HG03457 (cell line): ENCODE measurements around the gene PTPRM.

ENCODE experiments used
- ATAC-seq: cut with Tn5 transposase; IDR thresholded peaks from one replicate; pipeline ENCODE4 v1.9.1; 2021; ENCODE audit warnings: moderate number of reproducible peaks; ENCODE audit not compliant: unreplicated experiment

Gene PTPRM

DNA sequence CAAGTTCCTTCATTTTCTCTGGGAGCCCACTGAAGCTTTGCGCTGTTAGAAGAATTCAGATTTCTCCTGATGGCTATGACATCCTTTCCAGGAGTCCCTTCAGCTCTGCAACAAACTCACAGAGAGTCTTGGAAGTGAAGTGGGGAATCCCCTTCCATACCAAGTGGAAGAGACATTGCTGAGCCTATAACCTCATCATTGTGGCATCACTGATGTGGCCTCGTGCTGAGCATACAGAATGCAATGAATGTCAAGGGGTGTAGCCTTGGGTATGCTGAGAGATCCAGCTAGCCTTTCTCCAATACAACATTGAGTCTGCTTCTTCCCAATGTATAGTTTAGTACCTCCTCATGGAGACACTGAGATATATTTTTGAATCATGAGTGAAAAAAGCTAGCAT lies 731.1 kb downstream of the PTPRM start:
- no peak for ATAC-seq

DNA sequence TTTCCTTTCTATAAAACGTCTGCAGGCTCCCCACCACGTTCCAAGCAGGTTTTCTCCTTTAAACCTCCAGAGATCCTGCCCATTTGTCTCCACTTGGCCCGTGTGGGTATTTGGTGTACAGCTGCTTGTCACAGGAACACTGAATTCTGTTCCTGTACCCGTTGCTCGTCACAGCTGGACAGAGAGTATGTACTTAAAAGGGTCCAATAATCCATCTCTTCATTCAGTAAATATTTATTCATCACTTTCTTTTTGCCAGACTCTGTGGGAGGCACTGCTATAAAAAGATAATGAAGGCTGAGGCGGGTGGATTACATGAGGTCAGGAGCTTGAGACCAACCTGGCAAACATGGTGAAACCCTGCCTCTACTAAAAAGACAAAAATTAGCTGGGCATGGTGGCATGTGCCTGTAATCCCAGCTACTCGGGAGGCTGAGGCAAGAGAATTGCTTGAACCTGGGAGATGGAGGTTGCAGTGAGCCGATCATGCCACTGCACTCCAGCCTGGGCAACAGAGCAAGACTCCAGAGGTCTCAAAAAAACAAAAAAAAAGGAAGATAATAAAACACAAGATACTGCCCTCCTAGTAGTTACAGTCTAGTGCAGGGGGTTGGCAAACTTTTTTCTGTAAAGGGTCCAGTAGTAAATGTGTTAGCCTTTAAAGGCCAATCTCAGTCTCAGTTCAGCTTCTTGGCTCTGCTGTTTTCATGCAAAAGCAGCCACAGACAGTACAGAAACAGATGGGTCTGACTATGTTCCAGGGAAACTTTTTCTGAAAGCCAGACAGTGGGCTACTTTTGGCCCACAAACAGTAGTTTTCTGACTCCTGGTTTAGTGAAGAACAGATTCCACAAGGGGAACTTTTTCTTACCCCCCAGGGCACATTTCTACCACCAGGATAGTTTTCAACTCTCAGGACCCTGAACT lies 732.2 kb downstream of the PTPRM start:
- ATAC-seq, result no peak

DNA sequence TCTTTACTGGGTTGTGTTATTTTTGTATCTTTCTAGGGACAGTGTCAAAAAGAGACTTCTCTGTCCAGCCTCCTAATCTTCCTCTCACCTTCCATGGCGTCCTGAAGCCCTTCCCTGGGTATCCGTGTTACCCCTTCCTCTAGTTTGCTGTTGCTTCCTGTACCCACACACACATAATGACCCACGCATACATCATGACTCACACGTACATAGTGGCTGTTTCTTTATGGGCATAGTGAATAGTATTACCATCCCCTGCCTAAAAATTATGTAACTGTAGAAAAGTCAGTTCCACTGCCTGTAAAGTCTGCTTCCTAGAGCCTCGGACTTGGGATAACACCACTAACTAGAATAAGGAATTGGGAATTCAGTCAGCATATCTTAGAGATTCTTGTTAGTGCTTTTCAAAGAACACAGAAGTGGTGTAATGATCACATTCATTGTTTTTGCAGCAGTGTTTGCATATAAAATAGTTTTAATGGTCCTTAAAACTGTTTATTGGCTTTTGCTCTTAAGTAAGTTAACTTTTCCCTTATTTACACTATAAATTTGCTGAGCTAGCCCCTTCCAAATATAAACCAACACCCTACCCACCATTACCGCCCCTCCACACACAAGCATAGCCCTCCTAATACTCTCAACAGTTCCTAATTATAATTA lies 733.8 kb downstream of the PTPRM start:
- ATAC-seq, result no peak

DNA sequence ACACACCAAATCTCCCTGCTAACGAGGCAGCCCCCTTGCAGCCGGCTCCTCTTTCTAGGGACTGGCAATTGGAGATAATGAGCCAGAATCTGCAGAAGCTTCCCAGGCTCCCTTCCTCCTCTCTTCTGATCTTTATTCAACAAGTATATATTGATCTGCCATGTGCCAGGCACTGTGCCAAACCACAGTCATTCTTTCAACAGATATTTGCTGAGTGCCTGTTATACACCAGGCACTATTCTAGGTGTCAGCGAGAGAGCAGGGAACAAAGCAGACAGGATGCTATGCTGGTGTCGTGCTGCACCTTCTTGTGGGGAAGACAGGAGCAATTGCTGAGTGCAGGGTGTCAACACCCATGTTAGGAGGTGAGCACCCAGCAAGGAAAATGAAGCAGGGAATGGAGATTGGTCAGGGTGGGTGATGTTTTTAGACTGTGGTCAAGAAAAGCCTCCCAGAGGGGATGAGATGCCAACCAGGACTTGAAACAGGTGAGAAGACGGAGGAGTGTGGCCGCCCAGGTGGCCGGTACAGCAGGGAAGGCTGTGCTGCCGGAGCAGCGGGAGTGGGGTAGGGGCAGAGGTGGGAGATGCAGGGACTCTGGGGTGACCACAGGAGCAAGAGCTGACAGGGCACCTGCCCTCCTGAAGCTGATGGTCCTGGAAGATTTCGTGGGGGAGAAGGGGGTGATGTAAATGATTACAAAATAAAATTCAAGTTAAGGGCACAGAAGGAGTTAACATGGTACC lies 734.5 kb downstream of the PTPRM start:
- no peak for ATAC-seq

DNA sequence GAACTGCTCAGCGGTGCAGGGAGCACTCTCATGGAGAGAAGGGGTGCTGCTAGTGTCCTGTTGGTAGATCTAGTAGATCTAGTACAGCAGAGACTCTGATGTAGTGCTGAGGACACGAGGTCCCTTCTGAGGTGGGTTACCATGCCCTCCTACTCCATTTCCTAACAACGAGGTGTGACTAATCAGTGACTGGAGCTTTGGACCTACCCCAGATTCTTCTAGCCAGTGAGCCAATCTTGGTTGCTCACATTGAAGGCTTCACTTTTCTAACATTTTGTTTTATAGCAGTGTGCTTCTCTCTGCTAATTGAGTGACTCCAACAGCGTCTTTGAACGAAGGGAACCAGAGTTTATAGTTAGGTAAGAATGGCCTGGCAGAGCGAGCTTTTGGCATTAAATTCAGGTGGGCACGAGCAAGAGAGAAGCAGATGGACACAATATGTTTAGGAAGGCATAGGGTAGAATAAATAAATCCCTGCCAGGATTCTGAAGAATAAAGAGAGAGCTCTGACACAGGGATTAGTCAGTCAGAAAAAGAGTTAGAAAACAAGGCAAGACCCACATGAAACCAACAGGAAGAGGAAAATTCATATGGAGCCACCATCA lies 736.1 kb downstream of the PTPRM start:
- no peak for ATAC-seq

DNA sequence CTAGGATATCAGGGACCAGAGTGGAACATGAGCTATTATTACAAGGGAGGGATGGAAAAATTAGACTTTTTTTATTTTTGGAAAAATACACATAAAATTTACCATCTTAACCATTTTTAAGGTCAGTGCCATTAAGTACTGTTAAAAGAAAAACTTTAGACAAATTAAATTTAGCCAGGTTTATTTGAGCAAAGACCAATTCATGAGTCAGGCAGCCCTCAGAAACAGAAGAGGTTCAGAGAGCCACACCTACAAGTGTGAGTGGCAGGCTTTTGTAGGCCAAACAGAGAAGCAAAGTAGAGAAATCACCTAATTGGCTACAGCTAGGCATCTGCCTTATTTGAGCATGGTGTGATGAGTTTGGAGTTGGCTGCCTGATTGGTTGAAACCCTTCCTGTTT lies 740.8 kb downstream of the PTPRM start:
- no peak for ATAC-seq

DNA sequence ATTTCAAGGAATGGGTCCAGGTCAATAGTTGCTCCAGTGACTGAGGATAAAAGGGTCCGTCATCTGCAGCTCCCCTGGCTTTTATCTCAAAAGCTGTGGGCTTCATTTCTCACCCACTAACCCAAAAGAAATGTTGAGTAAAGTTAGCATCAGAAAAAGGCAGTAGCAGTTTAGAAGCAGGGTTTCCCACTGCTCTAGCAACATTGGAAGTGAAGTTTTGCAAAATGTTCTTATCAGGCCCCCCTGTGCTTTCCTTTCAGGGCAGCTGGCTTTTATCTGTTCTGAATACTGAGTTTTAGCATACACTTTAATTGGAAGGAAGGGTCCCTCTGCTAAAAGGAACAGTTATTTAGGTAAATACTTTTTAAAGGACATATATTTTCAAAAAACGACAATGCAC lies 745.9 kb downstream of the PTPRM start:
- no peak for ATAC-seq

DNA sequence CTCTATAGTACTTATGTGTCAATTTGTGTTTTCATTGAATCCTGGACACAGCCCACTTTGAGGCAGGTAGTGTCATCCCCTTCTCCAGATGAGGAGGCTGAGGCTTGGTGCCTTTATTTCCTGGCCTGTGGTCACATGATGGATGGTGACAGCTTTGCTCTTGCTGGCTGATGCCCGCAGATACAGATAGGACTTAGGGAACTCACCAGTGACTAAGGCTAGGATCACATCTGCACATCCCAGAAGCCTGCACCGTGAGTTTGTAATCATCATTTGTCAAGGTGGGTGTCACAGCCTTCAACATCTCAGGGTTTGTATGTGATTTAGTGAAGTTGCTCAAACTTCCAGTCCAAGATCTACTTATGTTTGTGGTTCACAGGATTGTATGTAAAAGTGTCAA lies 747.0 kb downstream of the PTPRM start:
- no peak for ATAC-seq

DNA sequence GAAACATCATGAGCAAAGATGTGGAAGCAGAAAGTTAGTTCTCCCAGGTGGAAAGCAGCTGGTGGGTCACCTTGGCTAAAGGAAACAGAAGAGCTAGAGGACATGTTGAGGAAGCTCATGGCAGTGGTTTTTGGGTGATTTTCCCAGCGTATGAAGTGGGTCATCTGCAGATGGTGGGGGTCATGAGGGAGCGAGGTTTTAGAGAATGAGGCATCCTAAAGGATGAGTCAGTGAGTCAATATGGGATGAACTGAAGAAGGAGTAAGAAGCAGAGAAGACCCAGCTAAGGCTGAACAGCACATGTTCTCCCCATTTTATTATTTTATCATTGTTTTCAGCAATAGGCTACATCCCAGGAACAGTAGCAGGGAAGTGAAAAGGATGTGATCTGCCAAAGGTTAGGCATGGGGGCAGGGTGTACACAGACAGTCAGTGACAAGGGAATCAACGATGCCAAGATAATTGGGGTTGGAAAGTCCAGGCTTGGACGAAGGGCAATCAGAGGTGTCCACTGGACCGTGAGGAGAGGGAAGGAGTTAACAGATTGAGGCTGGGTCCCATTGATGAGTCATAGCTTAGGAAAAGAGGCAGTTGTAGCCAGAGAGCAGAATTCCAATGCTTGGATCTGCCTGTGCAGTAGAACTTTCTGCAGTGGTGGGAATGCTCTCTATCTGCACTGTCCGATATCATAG lies 752.8 kb downstream of the PTPRM start:
- no peak for ATAC-seq

DNA sequence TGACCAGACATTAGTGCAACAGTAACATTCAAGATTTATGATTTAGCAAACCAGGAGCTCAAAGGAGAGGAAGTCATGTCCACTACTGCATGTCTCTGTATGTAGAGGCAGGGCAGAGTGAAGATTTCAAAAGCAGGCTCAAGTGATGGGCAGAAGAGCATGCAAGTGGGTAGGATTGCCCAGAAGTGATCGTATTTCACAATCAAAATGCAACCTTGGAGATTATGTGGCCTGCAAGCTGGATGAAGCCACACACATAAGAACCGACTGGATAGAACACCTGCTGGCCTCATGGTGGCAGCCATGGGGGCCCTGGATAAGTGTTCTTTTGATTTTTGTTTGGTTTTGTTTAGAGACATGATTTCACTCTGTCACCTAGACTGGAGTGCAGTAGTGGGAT lies 755.4 kb downstream of the PTPRM start:
- no peak for ATAC-seq

DNA sequence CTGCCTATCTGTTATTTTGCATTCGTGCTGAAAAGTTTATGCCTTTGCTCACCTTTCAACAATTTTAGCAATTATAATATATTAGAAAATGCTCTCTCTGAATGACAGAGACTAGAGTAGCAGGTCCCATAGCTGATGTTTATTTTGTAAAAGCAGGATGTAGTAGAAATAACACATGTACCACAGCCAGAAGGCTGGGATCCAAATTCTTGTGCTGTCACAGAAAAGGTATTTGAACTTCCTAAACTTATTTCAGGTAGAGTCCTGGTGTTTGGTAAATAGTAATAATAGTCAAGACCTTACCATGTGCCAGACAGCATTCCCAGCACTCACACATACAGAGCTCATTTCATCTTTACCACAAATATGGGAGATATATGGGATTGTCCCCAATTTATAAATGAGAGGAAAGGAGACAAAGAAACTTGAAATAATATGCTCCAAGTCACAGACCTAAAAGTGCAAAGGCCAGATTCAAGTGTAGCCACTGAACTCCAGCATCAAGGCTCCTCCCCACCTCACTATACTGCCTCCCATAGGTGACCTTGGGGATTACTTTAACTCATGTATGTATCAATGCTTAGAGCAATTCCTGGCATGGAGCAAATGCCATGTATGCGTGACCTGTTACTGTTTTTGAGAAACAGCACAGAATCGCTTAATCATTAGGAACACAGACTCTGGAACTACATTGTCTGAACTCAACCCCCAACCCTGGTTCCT lies 757.4 kb downstream of the PTPRM start:
- no peak for ATAC-seq

DNA sequence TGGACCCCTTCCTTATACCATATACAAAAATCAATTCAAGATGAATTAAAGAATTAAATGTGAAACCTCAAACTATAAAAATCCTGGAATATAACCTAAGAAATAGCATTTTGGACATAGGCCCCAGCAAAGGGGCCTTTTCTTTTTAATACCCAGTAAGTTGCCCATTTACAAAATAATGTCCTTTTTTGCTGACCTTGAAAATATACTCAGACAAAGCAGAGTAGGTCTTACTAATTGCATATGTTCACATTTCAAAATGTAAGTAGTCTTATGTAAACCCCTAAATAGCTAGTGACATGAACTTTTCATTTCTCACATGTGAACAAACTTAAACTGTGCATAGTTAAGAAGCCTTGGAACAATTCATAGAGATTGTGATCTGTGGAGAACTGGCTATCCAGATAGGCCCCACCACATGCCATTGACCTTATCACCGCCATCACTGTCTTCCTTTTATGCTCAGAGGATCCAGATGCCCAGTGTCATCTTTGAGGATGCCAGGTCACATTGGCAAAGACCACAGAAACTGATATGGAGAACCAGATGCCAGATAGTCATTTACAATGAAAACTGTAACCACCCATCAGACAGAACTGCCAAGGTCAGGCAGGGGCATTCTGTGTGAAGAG lies 759.8 kb downstream of the PTPRM start:
- no peak for ATAC-seq

DNA sequence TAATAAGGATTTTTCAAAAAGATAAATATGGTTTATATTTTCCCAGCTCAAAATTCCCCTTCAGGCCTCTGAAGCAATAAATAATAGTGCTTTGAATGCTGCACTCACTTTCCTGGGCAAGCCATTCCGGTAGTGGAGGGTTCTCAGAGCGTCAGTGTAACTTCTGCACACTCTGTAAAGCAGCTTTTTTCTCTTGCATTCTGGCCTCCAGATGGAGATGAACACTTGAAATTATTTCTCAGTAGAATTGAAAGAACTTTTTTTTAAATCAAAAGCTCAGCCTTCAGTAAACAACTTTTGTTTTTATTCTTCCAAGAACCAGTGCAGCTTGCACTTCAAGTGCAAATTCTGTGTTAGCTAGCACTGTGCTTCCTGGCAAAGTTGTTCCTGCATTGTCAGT lies 761.0 kb downstream of the PTPRM start:
- ATAC-seq, result no peak

DNA sequence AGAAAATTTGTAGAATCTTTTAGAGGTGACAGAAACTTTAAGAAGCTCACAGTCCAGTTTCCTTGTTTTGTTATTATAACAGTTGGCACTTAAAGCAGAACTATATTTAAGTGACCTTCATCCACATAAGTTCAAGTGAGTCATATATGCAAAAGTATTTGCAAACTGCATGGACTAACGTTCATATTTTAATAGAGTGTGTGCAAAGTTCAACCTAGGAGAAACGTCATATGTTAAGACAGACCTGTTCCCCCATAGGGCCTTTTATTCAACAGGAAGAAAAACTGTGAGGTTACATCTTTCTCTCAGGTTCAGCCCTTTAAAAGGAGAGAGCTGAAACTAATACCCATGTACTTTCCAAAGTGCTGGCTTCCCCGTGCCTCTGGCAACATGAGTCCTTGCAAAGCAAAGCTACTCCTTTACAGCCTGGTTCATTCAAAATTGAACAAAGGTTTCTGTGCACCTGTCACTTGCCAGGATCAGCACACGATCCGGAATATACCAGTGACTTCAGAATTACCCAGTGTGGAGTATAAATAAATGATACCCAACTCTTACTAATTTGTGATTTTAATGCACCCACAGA lies 762.2 kb downstream of the PTPRM start:
- ATAC-seq, result no peak

DNA sequence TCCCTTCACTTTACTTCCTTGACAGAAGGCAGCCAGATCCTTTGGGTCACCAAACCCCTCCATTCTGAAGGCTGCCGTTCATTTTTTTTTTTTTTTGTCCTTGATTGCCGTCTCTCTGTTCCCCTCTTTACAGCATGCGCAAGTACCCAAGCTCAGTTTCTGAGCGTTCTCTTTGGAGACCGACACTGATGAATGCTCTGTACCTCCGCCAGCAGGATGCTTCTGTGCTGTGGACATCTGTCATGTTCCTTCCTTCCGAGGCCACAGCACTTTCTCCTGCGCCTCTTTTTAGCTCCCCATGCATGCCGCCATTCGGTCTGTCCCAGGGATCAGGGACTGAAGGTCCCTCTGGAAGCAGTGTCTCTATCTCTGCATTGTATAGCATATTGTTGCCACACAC lies 763.5 kb downstream of the PTPRM start:
- no peak for ATAC-seq

DNA sequence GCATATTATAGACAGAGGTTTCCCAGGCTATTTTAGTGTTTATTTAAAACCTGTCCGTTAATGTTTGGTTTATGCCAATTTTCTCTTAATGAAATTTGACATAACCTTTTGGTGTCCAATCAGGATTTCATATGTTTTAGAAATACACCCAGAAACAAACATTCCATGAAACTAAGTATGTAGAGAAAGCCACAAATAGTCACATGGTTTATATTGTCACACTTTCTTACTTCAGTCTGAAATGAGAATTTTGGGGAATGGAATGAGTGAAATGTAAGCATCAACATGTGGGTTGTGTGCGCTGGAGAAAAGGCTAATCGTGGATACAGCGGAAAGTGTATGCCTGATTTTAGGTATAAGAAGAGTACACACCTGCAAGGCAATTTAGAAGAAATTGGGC lies 765.2 kb downstream of the PTPRM start:
- no peak for ATAC-seq

DNA sequence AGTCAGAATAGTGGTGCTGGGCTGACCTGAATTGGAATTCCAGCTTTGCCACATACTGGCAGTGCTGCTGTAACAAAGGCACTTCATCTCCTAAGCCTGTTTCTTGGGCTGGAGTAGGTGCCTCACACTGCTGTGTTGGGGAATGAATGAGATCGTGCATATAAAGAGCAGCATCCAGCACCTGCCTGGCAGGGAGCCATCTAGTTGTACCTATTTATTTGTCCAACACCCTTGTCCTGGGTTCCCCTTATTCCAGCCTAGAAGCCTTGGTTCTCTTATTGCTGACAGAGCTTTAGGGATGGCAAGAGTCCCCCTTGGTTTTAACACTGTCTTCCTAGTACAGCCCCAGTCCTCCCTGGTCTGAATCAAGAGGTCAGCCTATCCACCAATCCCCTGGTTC lies 766.8 kb downstream of the PTPRM start:
- ATAC-seq, result no peak

DNA sequence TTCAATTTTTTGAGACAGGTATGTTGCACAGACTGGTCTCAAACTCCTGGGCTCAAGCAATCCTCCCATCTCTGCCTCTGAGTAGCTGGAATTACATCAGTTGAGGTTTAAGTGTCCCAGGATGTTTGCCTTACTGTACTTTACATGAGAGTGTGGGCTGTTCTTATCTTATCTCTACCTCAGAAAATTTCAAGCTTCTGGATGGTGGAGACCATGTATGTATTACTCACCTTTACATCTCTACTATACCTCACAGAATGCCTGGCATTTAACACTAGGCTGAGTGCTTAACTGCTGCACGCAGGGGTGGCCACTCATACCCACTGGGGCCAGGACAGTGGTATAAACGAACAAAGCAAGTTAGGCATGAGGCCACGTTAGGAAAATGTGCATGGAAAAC lies 770.1 kb downstream of the PTPRM start:
- no peak for ATAC-seq

DNA sequence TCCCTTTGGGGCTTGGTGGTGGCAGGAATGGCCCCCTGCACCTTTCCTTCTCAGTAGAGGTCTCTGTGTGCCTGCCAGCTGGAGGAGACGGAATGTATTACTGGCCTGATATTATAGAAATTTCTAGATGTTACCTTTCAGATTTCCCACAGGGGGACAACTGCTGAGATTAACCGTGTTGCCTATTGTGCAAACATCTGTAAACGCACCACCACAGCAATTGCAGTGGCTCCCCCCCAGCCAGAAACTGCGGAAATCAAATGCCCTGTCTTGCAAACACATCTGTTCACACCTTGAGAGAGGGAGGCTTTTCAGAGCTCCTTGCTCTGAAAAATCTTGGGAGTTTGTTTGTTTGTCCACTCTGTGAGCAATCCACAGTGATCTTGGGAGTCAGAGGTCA lies 772.1 kb downstream of the PTPRM start:
- no peak for ATAC-seq
